OCI-M1 (cell line): ENCODE measurements around the gene CDH4.

Experiments used
- DNase-seq: peaks from one replicate; lab custom pipeline; 2025; lab: John Stamatoyannopoulos, UW

Gene CDH4

DNA sequence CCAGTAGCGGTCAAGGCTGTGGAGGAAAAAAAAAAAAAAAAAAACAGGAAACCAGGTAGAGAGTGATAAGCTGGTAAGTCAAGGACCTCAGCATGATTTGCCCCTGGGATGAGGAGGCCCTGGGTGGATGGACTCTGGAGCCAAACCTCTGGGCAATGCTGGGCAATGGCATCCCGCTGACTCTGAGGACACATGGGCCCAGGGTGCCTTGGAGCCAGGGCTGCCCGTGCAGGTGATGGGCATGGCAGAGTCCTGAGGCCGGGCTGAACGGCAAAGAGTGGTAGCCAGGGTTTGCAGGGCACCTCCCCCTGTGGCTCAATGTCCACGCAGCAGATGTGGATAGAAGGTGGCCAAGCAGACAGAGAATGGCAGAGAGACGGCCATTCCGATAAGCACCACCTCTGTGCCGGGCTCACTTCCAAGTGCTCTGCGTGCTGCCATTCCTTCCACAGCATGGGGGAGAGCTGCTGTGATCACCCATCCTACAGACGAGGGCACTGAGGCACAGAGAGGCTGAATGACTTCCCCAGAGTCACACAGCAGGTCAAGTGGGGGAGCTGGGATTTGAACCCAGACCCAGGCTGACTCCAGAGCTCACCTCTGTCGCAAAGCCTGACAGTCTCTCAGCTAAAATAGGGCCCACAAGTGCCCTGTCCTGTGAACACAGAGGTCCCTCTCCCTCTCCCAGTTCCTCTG is 353.9 kb downstream of the CDH4 start:
- no peak for DNase-seq

DNA sequence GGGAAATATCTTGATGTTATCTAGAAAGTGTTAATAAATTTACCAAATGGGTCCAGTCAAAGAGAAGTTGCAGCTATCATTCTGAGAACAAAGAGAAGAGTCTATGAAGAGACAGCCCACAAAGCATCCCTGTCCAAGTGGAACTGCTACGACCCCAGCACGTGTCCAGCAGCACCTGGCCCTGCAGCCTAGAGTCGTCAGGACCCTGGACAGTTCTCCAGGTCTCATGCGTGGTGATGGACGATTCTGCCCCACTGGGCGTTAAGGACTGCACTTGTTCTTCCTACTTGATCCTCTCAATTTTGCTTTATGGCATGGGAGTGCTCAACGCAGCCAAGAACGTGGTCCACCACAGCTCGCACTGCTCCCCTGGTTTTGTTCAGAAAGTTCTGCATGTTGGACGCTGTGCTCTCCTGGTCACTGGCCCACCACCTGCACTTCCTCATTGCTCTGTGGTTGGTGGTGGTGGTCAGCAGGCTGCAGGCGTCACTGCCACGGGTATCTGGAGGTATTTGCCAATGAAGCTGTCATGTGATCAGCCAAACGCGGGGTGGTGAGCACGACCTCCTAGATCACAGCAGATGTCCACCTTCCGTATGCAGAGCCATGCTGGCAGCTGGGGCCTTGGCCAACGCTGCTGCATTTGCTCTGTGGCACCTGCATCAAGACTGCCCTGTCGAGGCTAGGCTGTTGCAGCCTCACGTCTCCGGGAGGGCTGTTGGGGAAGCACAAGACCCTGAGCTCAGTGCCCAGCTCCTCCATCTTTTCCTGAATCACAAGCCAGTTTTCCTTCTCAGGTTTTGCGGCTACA is 356.4 kb downstream of the CDH4 start:
- peak; percentile 21 for DNase-seq

DNA sequence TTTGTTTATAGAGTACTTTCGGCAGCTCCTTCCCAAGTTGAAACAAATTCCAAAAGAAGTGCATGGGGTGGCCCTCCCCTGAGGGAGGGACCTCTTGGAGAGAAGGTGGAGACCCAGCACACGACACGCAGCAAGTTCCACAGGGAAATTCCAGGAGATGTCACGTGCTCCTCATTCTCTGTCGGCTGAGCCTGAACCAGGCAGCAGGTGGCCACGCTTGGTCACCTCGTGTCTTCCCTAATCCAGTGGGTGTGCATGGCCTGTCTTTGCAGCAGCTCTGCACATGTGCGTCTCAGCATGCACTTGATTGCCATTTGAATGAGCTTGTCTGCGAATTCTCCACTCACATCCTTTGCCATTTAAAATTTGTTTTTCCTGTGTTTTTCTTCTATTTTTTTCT is 357.4 kb downstream of the CDH4 start:
- no peak for DNase-seq

DNA sequence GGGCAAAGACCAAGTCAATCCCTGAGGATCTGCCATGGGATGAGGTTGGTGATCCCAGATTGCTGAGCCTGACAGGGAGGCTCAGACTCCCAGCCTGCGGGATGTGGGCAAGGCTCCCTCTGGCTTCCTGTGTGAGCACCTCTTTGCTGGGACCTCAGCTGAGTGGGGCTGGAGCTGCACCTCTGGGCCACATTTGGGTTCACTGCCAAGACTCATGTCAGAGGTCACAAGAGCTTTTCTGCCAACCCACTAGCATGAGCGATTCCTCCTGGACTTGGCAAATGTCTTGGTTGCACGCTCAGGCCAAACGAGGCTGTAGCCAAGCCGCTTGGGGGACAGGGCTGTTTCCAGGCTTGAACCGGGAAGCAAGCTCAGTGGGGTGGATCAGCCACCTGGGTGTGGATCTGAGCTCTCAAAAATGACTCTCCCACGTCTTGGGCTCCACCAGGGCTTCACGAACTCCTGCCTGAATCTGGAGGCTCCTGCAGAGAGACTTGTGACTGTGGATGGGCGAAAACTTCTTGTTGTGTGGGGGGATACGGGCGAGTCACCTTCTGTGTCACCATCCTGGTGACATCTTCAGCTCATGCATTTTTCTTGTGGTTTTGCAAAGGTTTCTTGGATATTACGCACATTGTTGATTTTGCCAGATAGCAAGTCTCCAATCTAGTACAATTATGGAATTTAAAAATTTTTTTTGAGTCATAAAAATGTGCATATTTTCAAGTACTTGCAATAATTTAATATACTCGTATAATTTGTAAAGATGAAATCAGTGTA is 359.5 kb downstream of the CDH4 start:
- no peak for DNase-seq

DNA sequence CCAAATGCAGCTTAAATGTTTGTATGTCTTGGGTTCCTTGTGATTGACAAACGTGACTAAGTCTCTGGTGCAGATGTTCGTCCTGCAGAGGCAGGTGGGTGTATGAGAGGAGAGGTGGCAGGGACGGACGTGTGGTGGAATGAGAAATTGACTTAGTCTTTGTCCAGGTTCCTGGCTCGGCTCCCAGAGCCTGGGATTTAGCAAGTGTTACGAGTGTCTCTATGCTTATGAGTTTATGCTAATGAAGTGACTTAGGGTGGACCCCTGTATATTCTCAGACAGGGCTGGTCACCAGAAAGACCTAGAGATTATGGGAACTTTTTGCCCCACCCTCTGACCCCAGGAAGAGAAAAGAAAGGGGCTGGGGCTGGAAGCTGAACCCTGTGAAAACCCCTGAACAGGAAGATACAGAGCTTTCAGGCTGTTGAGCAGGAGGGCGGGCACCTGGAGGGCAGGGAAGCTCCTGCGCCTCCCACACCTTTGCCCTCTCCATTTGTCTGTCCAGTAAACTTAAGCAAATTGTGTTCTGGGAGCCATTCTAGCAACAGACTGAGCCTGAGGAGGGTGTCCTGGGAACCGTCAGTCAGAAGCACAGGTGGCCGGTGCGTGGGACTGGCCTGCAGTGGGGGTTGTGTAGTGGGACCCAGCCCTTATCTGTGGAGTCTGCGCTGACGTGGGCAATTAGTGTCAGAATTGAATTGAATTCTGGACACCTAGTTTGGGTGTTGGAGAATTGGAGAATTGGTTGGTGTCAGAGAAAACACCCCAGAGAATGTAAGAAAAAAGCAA is 362.1 kb downstream of the CDH4 start:
- no peak for DNase-seq

DNA sequence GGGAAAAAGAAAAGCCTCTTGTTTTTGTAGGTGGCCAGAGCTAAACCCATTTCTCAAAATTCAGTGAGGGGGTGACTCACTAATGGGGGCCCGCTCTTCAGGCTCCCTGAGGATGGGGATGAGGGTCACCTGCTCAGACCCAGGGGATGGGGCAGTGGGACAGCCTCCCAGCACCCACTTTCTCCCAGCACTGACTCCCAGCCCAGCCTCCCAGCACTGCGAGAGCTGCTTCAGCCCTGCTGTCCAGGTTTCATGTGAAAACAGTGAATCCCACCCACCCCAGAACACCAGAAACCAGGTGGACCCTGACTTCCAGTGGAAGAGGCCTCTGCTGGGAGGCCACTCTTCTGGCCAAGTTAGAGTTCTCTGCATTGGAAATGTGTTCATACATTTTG is 362.6 kb downstream of the CDH4 start:
- DNase-seq = no peak

DNA sequence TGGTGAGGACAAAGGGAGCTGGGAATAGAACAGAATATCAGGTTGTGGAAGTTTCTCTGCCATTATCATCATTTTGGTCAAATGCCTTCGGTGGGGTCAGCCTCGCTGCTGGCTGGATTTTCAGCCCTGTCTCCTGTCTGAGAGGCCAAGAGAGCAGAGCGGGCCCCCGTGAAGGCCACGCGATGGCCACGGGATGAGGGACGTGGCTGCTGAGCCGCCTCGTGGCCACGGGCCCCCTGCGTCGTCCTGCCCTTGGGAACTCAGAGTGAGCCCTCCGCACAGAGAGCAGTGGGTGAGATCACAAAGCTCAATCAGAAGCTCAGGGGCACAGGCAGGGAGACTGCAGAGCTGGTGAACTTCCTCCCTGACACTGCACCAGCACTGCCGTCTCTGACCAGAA is 363.7 kb downstream of the CDH4 start:
- no peak for DNase-seq

DNA sequence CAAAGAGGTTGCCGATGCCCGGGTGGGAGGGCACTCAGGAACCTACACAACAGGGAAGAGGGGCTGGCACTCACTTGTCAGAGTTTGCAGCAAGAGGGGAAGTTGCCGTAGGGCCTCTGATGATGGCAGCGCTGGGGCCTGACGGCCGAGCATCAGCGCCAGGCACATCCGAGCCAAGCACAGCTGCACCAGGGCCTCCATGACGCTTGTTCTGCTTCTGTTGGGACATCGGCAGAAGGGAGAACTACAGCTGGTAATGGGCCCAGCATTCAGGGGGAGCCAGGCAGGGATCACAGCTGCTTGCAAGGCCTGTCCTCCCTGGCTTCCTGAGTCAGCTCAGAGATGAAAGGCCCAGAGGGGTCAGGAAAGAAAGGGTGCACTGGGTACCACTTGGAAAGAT is 367.7 kb downstream of the CDH4 start:
- no peak for DNase-seq

DNA sequence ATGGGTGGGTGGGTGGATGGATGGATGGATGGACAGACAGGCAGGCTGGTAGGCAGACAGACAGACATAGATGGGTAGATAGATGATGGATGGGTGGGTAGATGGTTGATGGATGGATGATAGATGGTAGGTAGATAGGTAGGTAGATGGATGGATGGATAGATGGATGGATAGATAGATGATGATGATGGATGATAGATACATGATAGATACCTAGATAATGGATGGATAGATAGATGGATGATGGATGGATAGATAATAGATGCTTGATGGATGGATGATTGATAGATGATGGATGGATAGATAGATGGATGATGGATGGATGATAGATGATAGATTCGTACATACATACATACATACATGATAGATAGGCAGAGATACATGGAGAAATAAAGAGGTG is 368.1 kb downstream of the CDH4 start:
- no peak for DNase-seq

DNA sequence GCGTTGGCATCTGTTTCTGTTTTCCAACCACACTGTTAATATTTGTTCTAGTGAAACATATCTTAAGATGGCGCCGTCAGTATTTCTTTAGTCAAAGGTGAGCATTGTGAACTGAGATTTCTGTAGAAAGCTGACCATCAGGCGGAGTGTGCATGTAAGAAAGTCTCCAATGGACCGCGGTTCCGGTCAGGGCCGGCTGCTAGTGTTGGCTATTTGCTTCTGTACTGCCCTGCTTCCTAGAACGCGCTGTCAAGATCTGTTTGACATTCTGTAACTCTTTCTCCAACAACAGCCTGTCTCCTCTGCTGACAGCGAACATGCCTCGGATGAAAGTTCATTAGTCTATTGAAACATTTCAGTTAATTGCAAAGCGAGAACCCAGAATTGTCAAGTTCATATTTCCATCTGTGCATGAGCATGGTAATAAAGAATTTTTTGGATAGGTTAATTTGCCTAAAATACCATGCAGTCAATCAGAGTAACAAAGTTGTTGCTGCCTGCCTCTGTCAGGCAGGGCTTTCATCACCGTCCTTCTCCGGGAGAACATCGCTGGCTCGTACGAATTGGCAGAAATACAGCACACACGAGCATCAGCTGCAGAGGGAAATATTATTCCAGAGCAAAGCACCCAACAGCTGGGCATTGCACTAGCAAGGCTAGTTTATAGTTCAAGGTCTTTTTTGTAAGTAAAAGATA is 369.1 kb downstream of the CDH4 start:
- DNase-seq = no peak

DNA sequence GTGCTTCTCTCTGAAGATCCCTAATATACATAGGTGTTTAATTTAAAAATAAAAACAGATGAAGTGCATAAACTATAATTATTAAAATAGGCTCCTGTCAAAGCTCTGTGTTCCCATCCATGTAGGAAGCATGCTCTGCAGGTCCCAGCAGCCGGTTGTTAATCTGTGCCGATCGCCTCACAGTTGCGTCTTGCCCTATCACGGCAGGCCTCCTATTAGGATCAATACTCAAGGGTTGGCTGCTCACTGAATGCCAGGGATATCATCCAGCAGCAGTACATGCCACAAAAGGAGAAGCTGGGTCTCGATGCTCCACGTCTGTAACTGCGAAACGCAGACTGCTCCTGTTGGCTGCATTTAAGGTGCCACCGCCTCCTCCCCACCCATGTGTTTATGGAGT is 369.8 kb downstream of the CDH4 start:
- DNase-seq = no peak

DNA sequence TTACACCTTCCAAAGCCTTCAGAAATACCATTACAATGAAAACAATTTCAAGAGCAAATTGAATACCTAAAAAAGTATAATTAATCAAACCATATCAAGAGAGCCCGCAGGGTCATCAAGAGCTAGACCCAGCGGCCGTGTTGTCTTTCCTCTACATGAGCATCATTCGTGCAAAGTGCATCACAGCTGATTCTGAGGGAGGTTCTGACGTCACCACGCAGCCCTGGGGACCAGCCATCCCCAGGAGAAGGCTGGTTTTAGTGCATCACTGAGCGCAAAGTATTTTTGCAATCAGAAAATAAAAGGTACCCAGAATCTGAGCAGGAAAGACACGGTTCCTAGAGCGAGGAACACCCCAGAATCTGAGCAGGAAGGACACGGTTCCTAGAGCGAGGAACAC is 371.4 kb downstream of the CDH4 start:
- DNase-seq = no peak

DNA sequence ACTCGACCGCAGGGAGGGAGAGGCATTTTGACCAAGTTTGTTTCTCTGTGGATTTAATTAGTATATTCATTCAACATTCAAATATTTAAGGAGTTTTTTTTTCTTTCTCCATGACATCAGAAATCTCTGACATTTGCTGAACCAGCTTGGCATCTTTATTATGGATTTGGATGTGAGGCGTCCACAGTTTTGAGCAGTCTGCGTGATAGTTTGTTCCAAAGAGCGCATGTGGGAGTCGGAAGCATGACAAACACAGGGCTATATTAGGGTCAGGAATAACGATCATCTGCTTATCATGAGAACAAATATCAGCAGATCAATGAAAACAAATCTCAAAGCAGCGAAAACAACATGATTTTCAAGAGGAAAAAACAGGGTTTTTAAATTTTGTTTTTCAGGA is 373.2 kb downstream of the CDH4 start:
- no peak for DNase-seq

DNA sequence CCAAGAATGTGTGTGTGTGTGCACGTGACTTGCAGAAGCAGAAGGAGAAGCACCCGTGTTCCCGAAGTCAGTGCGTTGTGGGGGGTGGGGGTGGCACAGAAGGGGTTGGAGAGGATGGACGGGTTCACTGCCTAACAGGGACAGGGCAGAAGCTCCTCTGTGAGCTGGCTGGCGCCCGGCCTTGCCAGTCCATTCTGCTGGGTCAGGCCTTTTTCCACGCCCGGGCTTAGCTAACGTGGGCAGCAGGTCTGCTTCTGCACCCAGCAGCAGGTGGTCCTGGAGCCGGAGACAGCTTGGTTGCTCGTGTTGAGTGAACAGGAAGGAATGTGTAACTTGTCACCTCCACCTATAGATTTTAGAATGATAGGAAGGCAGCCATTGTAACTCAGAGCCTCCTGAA is 374.4 kb downstream of the CDH4 start:
- DNase-seq = no peak

DNA sequence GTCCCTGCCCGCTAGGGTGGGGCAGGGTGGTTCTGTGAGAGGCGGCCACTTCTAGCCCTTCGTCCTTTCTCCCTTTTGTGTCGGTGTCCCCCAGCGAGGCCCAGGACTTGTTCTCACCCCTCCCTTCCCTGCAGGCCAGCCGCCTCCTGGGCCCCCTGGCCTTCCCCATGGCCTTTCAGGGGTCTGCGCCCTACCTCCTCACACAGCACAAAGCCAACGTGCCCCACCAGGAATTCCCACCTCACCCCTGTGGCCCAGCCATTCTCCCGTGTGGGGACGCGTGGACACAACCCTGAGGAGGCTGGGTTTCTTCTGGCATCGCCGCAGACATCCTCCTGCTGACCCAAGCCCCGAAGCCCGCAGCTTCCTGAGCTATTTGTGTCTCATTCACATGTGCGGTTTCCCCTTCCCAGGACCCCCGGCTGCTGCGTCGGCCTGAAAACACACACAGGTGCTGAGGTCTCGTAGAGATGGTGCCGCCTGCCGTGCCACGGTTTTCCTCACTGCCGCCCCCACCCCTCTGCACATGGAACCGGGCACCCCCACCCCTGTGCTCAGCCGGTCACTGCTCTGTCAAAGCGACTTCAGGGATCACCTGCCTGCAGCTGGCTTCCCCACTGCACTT is 375.8 kb downstream of the CDH4 start:
- no peak for DNase-seq

DNA sequence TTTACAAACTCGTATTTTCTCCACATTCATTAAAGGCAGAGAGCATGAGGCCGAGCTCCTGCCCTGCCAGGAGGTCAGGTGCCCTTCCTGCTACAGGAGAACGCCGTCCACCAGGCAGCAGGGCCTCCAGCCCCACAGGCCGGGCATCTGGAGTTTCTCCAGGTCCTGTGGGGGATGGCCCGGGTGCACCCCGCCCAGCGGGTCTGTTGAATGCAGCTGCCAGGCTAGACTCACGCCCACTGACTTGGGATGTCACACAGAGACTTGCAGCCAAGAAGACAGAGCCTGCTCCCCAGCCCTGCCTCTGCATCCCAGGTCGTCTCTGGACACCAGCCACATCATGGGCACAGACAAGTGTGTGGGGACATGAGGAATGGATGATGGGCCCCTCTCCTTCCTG is 376.4 kb downstream of the CDH4 start:
- no peak for DNase-seq

DNA sequence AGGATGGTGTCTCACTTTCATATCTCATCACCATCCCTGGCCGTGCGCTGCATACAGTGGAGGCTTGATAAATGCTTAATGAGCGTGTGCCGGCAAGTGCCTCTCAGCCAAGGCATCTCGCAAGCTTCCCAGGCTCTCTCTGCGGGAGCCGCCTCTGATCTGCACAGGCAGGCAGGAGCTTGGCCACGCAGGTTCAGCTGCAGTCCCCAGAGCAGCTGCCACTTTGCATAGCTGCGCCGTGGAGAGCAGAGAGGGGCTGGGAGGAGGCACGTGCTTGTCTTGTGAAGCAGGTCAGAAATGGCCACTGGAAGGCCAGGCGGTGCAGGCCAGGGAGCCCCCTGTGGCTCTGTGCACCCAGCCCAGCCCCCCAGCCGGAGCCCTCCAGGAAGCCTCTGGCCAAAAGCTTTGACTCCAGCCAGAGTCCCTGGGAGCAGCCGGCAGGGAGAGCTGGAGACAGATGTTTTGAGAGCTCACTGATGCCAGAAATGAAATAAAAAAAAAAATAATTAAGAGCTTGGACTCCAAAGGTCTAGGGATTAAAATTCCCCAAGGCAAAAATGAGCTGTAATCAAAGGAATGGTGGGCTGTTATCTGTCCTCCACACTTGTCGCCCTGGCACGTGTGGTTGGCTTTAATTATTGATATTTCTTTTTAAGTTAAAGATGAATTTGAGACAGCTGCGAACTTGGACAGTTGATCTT is 377.0 kb downstream of the CDH4 start:
- no peak for DNase-seq

DNA sequence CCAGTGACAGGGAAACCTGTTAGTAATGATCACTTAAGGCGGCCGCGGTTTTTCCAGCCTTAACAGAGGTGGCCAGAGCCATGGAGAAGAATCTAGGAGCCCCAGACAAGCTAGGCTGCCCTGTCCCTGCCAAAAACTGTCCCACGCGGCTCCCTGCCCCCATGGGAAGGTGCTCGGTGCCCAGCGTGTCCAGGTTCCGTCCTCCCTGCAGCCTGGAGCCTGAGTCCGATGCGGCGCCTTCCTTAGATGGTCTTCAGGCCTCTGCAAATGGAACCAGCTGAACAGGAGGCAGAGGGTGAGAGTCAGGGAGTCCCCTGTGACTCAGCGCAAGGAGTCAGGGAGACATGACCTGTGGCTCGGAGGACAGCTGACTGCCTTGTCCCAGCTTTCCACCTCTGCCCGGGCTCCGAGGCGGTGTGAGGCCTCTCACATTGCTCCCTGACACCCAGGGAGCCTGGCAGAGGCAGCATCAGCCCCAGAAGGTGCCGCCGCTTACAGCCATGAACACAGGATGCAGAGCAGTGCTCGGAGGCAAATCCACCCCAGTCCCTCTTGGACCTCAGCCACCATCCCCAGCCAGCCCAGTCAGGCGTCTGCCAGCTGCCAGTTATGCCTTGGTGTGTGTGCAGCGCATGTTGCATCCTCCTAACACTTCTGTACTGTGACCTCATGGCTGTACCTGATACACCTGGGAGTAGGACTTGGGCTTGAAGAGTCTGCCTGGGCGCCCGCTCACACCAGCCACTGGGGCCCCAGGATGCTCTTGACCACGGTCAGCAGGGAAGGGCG is 377.7 kb downstream of the CDH4 start:
- DNase-seq = no peak

DNA sequence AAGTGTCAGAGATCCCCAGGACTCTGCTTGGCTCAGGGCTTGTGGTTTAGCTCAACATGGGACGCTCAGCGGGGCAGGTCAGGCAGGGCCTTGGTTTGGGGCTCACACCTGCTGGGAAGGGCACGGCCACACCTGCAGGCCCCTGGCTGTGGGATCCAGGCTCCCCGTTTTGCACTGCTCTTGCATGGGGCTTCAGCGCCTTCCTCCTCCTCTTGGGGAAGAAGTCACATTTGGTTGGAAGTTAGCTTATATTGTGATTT is 378.3 kb downstream of the CDH4 start:
- no peak for DNase-seq

DNA sequence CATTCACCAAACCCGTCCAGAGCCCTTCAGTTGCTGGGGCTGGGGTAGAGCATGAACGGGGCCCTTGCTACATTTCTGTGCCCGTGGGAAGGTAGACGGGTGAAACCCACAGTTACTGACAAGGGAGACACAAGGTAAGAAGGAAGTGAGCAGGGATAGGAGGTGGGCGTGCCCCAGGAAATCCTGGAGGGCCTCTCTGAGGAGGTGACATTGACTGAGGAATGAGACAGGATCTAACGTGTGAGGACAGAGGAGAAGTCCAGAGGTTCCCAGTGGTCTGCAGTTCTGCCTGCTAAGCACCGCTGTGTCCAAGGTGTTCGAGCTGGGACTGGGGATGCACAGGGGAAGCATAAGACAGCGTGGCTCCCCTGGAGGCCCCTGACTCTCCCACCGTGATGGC is 378.8 kb downstream of the CDH4 start:
- DNase-seq = no peak
